ENCODE data around the gene CATSPERD. TPM values are rescaled to one million over a fixed set of nuclear protein-coding genes. Genes with fewer than 3 reads are reported as not detected.

The CATSPERD gene, protein sequence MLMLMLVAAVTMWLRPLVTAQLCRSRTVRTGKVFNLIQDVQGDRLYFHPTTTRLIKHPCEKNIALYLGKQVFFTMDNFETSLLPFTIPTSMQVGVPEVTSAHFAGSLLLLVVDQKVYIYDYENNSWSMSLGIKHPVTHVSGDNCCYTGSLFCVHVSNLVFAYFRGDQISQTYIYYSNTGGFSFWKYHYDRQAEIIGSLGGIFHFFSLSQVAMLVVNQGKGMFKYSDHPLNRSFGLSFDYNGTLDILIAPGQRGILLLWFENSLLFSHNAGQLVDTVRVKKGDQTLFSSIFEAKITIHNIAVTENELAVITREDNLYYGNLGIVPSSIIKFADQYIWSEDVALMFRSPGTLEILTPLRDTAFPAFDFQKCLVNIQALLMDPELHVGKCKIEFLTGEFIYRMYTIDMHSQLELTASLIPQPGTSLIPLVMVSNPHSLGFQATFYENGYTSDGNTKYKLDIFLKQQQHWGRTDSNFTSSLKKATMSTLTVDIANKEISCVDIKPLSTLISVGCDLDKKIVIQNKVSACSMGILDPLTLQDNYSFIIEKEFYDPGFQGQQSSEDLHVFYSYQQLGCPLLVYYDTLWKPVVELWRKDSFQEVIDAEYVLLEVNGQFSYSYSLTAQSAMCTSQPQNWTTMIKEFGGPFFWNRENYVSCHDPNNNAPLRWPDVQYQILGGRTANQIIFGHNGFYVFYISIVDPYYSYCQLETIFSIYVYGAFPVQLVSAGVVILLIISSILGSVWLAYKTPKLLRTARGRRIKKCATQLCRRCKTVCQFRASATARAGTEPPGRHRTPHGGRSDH
- not detected in 2 replicates for total RNA-seq

GRCh38 chr19:5719961-5720790, at the start of gene CATSPERD, which contains the start of gene LONP1:
CATSPERD (plus strand) TSS chr19:5720637; CDS start chr19:5720738, 101 bp downstream.
LONP1 (minus strand) TSS chr19:5720146; CDS start chr19:5720132, 14 bp downstream.

GRCh38 chr19:5680437-5681368, 39.7 kb upstream of the CATSPERD start, which contains the start of the genes HSD11B1L and MICOS13:
HSD11B1L (plus strand) TSS chr19:5681027; CDS start chr19:5684833, 3,806 bp downstream.
MICOS13 (minus strand) TSS chr19:5680516; CDS start chr19:5680486, 30 bp downstream.

GRCh38 chr19:5690125-5690954, 30.1 kb upstream of the CATSPERD start, which contains the start of gene RPL36:
RPL36 (plus strand) TSS chr19:5690295; CDS start chr19:5690508, 213 bp downstream.

DNA sequence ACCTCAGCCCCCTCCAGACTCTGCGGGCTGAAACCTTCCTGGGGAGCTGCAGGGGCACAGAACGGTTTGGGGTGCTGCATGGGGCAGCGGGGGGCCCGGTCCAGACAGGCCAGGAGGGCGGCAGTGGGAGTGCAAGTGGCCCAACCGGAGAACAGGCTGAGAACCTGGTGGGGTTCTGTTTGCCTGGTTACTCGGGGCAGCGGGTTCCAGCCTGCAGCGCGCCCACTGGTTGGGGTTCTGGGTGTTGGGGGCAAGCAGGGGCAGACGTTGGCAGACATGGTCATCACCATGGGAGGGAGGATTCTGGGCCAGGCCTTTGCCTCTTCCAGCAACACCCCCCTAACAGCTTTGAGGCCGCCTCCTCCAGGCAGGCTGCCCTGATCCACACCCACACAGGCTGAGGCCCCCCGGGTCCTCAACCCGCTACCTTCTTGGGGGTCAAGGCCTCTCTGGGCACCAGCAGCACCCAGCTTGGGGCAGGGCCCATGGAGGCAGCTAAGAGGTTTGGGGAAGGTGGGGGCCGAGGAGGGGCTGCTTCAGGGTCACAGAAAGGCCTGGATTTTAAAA, 64.2 kb downstream of the CATSPERD start, which contains the start of gene PRR22:
Gene PRR22, minus strand, starts transcription at position 166 of the 567 bp plus-strand sequence. Its CDS starts 86 bp downstream, at position 80.

DNA sequence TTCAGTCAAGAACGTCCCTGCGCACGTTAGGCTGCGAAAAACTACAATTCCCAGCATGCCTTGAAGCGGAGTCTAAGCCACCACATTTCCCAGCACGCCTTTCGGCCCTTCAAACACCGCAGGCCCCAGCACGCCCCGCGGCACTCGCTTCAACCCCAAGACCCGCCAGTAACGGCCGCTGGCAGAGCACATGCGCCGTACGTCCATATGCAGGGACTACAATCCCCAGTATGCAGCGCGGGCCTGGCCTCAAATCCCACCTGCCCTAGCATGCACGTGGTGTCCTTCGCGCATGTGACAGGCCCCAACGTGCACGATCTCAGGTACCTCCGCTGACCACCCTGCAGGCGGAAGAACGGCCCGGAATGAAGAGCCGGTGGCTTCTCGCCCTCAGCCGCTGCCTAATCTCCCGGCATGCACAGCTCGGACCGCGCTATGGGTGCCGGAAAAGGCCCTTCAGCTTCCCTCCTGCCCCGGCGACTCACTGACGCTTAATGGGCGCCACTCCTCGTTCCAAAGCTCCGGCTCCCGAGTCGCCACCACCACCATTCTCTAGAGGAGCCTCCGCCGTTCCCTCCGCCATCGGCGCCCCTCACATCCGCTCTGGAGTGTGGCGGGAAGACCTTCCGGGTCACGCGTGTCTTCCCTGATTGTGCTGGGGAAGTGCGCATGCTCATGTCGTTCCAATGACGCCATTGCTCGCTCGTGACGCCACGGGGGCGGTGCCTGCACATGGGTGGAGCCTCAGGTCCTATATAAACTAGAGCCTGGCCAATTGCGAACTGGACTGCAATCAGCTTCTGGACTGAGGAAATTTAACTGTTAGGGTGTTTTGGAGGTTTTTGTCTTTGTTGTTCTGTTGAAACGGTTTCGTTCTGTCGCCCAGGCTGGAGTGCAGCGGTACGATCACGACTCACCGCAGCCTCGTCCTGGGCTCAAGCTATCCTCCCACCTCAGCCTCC, 70.4 kb downstream of the CATSPERD start, which contains the start of gene DUS3L:
Gene DUS3L, minus strand, starts transcription at position 605 of the 962 bp plus-strand sequence. Its CDS starts 22 bp downstream, at position 583.

DNA sequence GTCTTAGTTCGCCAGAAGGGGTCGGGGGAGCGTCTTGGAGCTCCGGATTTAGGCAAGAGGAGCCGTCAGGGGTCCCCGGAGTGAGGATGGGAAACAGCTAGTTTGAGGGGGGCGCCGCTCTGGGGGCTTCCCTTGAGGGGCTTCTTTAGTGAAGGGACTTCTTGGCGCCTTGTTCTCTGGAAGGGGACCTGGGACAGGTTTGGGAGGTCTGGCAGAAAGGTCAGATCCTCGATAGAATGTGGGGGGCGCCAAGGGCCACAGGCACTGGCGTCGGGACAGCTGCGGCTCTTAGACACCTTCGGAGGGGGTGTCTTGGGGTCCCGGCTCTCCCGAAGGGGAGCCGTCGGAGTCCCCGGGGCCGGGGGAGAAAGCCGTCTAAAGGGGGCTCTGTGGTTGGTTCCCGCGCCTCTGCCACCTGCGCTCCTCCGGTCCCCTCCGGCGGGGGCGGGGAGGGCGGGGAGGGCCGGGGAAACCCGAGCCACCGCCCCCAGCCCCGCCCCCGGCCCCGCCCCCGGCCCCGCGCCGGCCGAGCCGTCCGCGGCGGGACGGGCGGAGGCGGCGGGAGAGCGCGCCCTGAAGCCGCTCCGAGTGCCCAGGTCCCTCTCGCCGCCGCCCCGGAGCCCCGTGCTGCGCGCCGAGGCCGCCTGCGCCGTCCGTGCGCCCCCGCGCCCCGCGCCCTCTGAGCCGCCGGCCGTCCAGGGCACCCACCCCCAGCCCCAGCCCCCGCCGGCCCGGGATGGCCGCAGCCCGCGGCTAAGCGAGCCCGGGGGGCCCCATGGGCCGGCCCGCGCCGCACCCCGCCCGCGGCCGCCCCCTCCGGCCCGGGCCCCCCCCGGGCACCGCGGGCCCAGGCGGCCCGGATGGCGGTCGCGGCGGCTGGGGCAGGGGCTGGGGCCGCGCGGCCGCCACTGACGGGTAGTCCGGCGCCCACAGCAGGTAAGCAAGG, 84.4 kb downstream of the CATSPERD start, which contains the start of gene NRTN:
Gene NRTN, plus strand, starts transcription at position 552 of the 946 bp plus-strand sequence. CDS start 19,099 bp downstream, outside the sequence.

Other genes with a start within 250 kb of the CATSPERD start
- gene TINCR, start 152.7 kb upstream of the CATSPERD start, total RNA-seq = 6.9 and 14.0 TPM in 2 replicates
- 31.8 and 41.9 TPM in 2 replicates for gene SAFB2, start 97.9 kb upstream of the CATSPERD start, total RNA-seq
- gene SAFB, start 97.6 kb upstream of the CATSPERD start, total RNA-seq = 71.1 and 97.0 TPM in 2 replicates
- 16.6 and 30.8 TPM in 2 replicates for gene MICOS13, start 40.1 kb upstream of the CATSPERD start, total RNA-seq
- 5.1 and 10.4 TPM in 2 replicates for gene HSD11B1L, start 39.6 kb upstream of the CATSPERD start, total RNA-seq
- 351 and 752 TPM in 2 replicates for gene RPL36, start 30.3 kb upstream of the CATSPERD start, total RNA-seq
- 216 and 221 TPM in 2 replicates for gene LONP1, start 491 bp upstream of the CATSPERD start, total RNA-seq
- gene PRR22, start 64.1 kb downstream of the CATSPERD start, total RNA-seq = 0.34 and 0.50 TPM in 2 replicates
- gene DUS3L, start 70.5 kb downstream of the CATSPERD start, total RNA-seq = 29.2 and 41.4 TPM in 2 replicates
- gene NRTN, start 84.4 kb downstream of the CATSPERD start, total RNA-seq = 0.28 and 0.68 TPM in 2 replicates
- gene FUT6, start 119.1 kb downstream of the CATSPERD start, total RNA-seq = 1.0 and 8.1 TPM in 2 replicates
- 14.2 and 18.5 TPM in 2 replicates for gene FUT3, start 130.8 kb downstream of the CATSPERD start, total RNA-seq
- gene FUT5, start 149.9 kb downstream of the CATSPERD start, total RNA-seq = under 0.01 TPM in 1 of 2 replicates, not detected in the other
- gene NDUFA11, start 183.2 kb downstream of the CATSPERD start, total RNA-seq = 111 and 182 TPM in 2 replicates
- 5.1 and 5.6 TPM in 2 replicates for gene VMAC, start 184.2 kb downstream of the CATSPERD start, total RNA-seq
- gene CAPS, start 193.6 kb downstream of the CATSPERD start, total RNA-seq = 1.7 and 6.3 TPM in 2 replicates

All from nasal cavity respiratory epithelium epithelial cell of viscerocranial mucosa (primary cell).